Measurements from ENCODE around the gene ELK4. TPM values are rescaled to one million over a fixed set of nuclear protein-coding genes. Genes with fewer than 3 reads are reported as not detected.

Gene ELK4
- total and polyA plus RNA-seq, 2 of the 13 experiments (the other 11 are each of a cell fraction or from before 2014, with no cell fraction given), result 8.3 to 13.1 TPM

DNA sequence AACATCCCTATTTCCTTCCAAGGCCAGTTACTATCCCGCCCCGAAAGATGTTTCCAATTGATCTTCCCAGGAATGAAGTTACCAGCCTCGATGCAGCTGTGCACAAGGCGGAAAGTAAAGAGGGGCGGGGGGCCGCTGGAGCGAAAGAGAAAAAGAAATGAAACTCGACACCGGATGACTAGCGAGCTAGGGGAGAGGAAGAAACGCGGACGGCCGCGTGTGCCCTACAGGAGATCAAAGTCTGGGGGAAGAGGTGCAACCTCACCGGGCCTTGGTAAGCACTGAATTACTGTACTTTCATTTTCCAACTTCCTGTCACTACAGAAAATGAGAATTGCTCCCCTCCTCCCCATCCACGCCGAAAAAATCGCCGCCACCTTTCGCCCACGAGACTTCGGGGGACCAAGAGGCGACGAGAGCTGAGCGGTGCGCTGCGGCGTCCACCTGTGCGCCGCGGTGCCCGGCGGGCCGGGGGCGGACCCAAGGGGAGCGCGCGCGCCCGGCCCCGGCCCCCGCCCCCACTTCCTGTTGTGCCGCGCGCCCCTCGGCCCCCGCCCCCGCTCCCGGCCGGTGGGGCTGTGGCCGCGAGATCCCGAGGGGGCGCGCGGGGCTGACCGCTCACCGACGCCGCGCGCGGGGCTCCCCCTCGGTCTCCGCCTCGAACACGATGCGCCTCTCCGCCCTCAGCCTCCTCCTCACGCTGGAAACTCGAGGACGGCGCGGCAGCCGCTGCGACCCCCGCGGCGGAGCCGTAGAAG lies 622 bp downstream of the ELK4 start (continued):
- TF ChIP-seq, protein P1, sequence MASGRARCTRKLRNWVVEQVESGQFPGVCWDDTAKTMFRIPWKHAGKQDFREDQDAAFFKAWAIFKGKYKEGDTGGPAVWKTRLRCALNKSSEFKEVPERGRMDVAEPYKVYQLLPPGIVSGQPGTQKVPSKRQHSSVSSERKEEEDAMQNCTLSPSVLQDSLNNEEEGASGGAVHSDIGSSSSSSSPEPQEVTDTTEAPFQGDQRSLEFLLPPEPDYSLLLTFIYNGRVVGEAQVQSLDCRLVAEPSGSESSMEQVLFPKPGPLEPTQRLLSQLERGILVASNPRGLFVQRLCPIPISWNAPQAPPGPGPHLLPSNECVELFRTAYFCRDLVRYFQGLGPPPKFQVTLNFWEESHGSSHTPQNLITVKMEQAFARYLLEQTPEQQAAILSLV (CRISPR knock-in tag; IDR thresholded peaks at IDR 0.05; ENCODE audit: borderline replicate concordance), result peak; percentile 71; the same call in 1 of the 2 replicates
- TF ChIP-seq, protein P2, sequence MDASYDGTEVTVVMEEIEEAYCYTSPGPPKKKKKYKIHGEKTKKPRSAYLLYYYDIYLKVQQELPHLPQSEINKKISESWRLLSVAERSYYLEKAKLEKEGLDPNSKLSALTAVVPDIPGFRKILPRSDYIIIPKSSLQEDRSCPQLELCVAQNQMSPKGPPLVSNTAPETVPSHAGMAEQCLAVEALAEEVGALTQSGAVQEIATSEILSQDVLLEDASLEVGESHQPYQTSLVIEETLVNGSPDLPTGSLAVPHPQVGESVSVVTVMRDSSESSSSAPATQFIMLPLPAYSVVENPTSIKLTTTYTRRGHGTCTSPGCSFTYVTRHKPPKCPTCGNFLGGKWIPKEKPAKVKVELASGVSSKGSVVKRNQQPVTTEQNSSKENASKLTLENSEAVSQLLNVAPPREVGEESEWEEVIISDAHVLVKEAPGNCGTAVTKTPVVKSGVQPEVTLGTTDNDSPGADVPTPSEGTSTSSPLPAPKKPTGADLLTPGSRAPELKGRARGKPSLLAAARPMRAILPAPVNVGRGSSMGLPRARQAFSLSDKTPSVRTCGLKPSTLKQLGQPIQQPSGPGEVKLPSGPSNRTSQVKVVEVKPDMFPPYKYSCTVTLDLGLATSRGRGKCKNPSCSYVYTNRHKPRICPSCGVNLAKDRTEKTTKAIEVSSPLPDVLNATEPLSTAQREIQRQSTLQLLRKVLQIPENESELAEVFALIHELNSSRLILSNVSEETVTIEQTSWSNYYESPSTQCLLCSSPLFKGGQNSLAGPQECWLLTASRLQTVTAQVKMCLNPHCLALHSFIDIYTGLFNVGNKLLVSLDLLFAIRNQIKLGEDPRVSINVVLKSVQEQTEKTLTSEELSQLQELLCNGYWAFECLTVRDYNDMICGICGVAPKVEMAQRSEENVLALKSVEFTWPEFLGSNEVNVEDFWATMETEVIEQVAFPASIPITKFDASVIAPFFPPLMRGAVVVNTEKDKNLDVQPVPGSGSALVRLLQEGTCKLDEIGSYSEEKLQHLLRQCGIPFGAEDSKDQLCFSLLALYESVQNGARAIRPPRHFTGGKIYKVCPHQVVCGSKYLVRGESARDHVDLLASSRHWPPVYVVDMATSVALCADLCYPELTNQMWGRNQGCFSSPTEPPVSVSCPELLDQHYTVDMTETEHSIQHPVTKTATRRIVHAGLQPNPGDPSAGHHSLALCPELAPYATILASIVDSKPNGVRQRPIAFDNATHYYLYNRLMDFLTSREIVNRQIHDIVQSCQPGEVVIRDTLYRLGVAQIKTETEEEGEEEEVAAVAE (CRISPR knock-in tag; IDR thresholded peaks at IDR 0.05; ENCODE audit: borderline replicate concordance), result no peak
- peak; percentile 72; the same call in 1 of the 2 replicates for TF ChIP-seq ZNF788 (CRISPR knock-in tag; IDR thresholded peaks at IDR 0.05; ENCODE audit: borderline replicate concordance)
- no peak; the same call in 1 of the 2 replicates for TF ChIP-seq KDM5B (CRISPR knock-in tag; IDR thresholded peaks at IDR 0.05; ENCODE audit: borderline replicate concordance)
- no peak for TF ChIP-seq DNMT3B (CRISPR knock-in tag; conservative IDR thresholded peaks at IDR 0.05)
- no peak for TF ChIP-seq KDM3A (CRISPR knock-in tag; IDR thresholded peaks at IDR 0.05; ENCODE audit: low read depth)
- TF ChIP-seq, protein P3, sequence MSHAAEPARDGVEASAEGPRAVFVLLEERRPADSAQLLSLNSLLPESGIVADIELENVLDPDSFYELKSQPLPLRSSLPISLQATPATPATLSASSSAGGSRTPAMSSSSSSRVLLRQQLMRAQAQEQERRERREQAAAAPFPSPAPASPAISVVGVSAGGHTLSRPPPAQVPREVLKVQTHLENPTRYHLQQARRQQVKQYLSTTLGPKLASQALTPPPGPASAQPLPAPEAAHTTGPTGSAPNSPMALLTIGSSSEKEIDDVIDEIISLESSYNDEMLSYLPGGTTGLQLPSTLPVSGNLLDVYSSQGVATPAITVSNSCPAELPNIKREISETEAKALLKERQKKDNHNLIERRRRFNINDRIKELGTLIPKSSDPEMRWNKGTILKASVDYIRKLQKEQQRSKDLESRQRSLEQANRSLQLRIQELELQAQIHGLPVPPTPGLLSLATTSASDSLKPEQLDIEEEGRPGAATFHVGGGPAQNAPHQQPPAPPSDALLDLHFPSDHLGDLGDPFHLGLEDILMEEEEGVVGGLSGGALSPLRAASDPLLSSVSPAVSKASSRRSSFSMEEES (CRISPR knock-in tag; IDR thresholded peaks at IDR 0.05), result no peak
- no peak; a peak in 1 of 4 replicates for TF ChIP-seq EP300 (IDR thresholded peaks at IDR 0.05; ENCODE audit: low read depth in 2 of 2, low read length in 2 of 2)
- no peak for TF ChIP-seq EP300 (CRISPR knock-in tag; IDR thresholded peaks at IDR 0.05; ENCODE audit: borderline replicate concordance)
- 0 out of 2 replicates have a peak, but pooled peaks have one; percentile 16 for TF ChIP-seq ELF4 (CRISPR knock-in tag; IDR thresholded peaks at IDR 0.05; ENCODE audit: borderline replicate concordance)
- TF ChIP-seq ZZZ3 (CRISPR knock-in tag; IDR thresholded peaks at IDR 0.05; ENCODE audit: borderline replicate concordance), result no peak
- TF ChIP-seq ZNF282 (IDR thresholded peaks at IDR 0.05; ENCODE audit: partially characterized antibody), result no peak
- TF ChIP-seq, protein P4, sequence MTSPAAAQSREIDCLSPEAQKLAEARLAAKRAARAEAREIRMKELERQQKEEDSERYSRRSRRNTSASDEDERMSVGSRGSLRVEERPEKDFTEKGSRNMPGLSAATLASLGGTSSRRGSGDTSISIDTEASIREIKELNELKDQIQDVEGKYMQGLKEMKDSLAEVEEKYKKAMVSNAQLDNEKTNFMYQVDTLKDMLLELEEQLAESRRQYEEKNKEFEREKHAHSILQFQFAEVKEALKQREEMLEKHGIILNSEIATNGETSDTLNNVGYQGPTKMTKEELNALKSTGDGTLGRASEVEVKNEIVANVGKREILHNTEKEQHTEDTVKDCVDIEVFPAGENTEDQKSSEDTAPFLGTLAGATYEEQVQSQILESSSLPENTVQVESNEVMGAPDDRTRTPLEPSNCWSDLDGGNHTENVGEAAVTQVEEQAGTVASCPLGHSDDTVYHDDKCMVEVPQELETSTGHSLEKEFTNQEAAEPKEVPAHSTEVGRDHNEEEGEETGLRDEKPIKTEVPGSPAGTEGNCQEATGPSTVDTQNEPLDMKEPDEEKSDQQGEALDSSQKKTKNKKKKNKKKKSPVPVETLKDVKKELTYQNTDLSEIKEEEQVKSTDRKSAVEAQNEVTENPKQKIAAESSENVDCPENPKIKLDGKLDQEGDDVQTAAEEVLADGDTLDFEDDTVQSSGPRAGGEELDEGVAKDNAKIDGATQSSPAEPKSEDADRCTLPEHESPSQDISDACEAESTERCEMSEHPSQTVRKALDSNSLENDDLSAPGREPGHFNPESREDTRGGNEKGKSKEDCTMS (CRISPR knock-in tag; conservative IDR thresholded peaks at IDR 0.05), result no peak
- TF ChIP-seq ZNF446 (CRISPR knock-in tag; IDR thresholded peaks at IDR 0.05), result no peak
- TF ChIP-seq, protein P5, sequence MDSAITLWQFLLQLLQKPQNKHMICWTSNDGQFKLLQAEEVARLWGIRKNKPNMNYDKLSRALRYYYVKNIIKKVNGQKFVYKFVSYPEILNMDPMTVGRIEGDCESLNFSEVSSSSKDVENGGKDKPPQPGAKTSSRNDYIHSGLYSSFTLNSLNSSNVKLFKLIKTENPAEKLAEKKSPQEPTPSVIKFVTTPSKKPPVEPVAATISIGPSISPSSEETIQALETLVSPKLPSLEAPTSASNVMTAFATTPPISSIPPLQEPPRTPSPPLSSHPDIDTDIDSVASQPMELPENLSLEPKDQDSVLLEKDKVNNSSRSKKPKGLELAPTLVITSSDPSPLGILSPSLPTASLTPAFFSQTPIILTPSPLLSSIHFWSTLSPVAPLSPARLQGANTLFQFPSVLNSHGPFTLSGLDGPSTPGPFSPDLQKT (CRISPR knock-in tag; IDR thresholded peaks at IDR 0.05; ENCODE audit: borderline replicate concordance), result no peak
- no peak for TF ChIP-seq FLYWCH1 (CRISPR knock-in tag; IDR thresholded peaks at IDR 0.05)
- TF ChIP-seq KMT2A (CRISPR knock-in tag; IDR thresholded peaks at IDR 0.05), result peak; percentile 74
- peak; percentile 77; the same call in 1 of the 2 replicates for TF ChIP-seq ETV5 (CRISPR knock-in tag; IDR thresholded peaks at IDR 0.05; ENCODE audit: borderline replicate concordance)
